Measurements from ENCODE around the gene SHROOM3.

The SHROOM3 gene

GRCh38 chr4:76670631-76671030, 235.6 kb downstream of the SHROOM3 start:
- DNase-seq = no peak

- DNase-seq = no peak
Observed at GRCh38 chr4:76673362-76673761, 238.3 kb downstream of the SHROOM3 start.

- no peak for DNase-seq
Observed at GRCh38 chr4:76674983-76675382, 240.0 kb downstream of the SHROOM3 start.

- DNase-seq = no peak
Observed at GRCh38 chr4:76677571-76678326, 242.7 kb downstream of the SHROOM3 start.

- DNase-seq = no peak
Observed at GRCh38 chr4:76679691-76680090, 244.7 kb downstream of the SHROOM3 start.

- DNase-seq = no peak
Observed at GRCh38 chr4:76680952-76681351, 245.9 kb downstream of the SHROOM3 start.

GRCh38 chr4:76681996-76682395, 247.0 kb downstream of the SHROOM3 start:
- no peak for DNase-seq

- DNase-seq = no peak
Observed at GRCh38 chr4:76683144-76683543, 248.1 kb downstream of the SHROOM3 start.

- DNase-seq = no peak
Observed at GRCh38 chr4:76687746-76688448, 252.9 kb downstream of the SHROOM3 start.

GRCh38 chr4:76688619-76689144, 253.7 kb downstream of the SHROOM3 start:
- peak in 1 of 2 experiments; percentile 13 for DNase-seq

GRCh38 chr4:76689145-76689817, 254.3 kb downstream of the SHROOM3 start:
- DNase-seq = peak in 1 of 2 experiments; percentile 73

GRCh38 chr4:76690011-76690905, 255.2 kb downstream of the SHROOM3 start:
- DNase-seq = peak in 1 of 2 experiments; percentile 36

- DNase-seq = no peak
Observed at GRCh38 chr4:76690906-76691275, 255.9 kb downstream of the SHROOM3 start.

- DNase-seq = no peak
Observed at GRCh38 chr4:76691807-76692582, 257.0 kb downstream of the SHROOM3 start.

- peak in 1 of 2 experiments; percentile 24 for DNase-seq
Observed at GRCh38 chr4:76692761-76693160, 257.7 kb downstream of the SHROOM3 start.

- no peak for DNase-seq
Observed at GRCh38 chr4:76694056-76694455, 259.0 kb downstream of the SHROOM3 start.

GRCh38 chr4:76696109-76696508, 261.1 kb downstream of the SHROOM3 start:
- peak in 1 of 2 experiments; percentile 11 for DNase-seq

- DNase-seq = no peak
Observed at GRCh38 chr4:76697129-76697803, 262.2 kb downstream of the SHROOM3 start.

GRCh38 chr4:76698141-76698540, 263.1 kb downstream of the SHROOM3 start:
- no peak for DNase-seq

- no peak for DNase-seq
Observed at GRCh38 chr4:76699751-76700310, 264.8 kb downstream of the SHROOM3 start.

All from NCI-H526 (cell line).